ENCODE results near the gene MBOAT7. TPM values are rescaled to one million over a fixed set of nuclear protein-coding genes. Genes with fewer than 3 reads are reported as not detected.
A peak's percentile ranks its signal among the peaks of the same experiment; 100 is the strongest.

MBOAT7 gene
- total RNA-seq, 1 donor from 2014 or later: 9.5 TPM

DNA sequence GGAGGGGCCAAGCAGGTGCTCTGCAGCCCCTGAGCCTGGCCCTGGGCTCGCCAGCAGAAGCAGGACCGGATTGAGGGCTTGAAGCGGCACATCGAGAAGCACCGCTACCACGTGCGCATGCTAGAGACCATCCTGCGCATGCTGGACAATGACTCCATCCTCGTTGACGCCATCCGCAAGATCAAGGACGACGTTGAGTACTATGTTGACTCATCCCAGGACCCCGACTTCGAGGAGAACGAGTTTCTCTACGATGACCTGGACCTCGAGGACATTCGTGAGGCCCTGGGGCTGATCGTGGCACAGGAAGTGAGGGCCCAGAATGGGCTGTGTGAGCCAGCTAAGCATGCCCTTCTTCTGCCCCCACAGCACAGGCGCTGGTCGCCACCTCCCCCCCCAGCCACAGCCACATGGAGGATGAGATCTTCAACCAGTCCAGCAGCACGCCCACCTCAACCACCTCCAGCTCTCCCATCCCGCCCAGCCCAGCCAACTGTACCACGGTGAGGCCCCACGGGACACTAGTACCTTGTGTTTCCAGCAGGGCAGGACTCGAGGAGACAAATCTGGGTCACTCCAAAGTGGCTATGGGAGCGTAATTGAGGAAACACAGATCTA, 43.7 kb downstream of the MBOAT7 start:
- DNase-seq (ENCODE audit: low read depth in 2 of 2): no peak

- DNase-seq (ENCODE audit: low read depth in 2 of 2): no peak
These were observed 47.1 kb downstream of the MBOAT7 start for GRCh38 chr19:54142166-54142780.

DNA sequence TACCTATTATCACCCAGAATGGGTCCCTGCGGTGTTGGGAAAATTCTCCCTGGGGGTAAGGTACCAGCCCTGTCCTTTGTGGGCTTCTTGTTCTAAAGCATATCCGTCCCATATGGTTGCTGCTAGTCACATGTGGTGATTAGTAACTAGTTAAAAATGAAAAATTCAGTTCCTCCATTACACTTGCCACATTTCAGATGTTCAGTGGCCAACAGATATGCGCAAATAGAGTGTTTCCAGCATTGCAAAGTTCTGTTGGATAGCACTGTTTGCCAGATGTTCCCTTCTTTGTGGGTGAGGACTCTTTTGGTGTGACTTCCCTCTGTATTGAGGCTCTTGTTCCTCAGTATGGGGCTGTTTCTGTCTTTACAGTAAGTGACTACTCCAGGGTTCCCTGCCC, 48.0 kb downstream of the MBOAT7 start:
- no peak for DNase-seq (ENCODE audit: low read depth in 2 of 2)

DNA sequence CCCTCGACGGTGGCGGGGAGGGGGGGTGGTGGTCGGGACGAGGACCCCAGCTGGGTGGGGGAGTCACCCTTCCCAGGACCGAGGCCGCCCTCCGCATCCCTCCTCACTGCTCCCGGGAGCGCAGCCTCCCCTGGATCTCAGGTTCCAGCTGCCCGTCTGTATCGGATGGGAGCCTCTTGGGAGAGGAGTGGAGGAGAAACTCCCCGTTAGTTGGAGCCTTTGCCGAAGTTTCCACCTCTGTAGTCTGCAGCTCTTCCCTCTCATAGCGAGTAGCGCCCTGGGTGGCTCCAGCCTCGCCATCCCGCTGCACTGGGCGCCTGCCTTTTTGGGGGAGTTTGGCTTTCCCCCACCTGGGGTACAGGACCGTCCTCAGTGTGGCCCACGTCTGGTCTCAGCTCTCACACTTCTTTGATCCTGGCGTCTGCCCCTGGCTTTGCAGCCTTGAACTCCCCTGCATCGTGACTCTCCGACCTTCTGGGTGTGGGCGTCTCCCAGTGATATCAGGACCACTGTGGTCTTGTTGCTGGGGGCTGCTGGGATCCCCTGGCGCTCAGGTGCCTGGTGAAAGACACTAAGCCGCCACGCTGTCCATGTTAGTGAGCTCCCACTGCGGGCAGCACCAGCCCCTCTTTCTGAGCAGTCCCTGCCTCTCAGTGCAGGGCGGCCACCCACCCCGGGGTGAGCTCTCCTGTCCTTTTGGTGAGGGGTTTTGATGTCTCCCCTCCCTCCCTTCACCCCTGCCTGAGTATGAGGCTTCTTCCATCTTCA, 50.7 kb downstream of the MBOAT7 start:
- DNase-seq (ENCODE audit: low read depth in 2 of 2): no peak

DNA sequence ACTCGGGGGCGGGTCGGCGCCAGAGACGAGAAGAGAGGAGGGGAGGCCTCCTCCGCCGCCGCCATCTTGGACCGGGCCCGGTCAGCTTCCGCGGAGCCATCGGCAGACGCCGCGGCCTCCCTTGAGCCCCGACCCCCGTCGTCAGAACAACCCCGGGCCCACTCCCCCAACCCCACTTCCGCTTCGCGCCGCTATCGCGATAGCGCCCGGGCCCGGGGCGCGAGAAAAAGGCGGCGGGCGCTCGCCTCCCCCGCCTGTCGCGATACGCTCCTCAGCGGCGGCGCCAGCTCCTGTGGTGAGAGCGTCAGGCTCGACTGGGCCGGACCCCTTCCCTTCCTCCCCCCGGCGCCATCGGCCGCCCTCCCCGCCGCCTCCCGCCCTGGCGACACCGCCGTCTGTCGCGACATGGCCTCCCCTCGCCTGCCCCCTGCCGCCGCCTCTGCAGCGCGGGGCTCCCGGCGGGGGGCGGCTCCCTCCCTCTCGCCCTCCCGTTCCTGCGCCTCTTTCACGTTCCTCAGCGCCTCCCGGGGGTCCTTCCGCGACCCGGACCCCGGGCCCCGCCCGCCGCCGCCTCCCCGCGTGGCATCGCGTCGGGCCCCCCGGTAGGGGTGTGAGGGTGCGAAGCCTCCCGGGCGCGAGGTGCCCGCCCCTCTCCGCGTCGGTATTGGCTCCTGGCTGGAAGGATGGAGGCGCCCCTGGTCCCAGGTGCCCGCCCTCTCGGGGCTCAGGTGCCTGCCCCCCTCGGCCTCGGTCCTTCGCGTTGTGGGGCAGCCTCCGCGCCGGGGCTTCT, 51.5 kb downstream of the MBOAT7 start, which contains the start of gene CNOT3:
Gene CNOT3, plus strand, starts transcription at position 64 of the 790 bp plus-strand sequence. CDS start 5,217 bp downstream, outside the sequence.
- DNase-seq (ENCODE audit: low read depth in 2 of 2): peak; percentile 20 to 25

- DNase-seq (ENCODE audit: low read depth in 2 of 2): peak; percentile 100
These were observed 52.3 kb downstream of the MBOAT7 start for GRCh38 chr19:54136864-54137698.

DNA sequence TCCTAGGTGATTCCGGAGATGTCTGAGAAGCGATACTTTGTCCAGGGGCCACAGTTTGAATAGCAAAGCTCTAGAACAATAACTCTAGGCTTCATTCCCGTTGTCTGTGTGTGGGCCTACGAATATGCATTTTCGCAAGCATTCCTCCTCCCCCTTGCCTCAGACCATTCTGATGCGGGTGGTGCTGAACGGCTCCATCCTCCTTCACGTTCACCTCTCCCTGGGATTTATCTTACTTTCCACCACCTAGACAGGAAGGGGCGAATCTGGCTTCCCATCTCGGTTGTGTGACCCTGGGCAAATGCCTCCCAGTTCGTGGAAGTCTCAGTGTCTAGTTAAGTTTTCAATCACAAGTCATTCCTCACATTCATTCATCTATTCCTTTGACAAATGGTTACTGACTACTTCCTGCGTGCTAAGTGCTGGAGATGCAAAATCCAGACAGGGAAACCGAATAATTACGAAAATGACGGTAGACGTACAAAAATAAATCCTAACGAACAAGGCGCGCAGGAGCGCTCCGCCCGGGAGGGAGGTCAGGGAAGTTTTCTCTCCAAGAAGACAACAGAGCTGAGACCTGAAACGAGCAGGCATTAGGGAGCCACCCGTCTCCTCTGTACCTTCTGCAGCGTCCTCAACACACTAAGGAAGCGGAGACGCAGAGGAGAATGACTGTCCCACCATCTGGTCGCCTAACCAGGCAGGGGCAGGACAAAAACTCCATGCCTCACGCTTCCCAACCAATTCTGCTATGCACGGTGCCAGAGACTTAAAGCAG, 53.1 kb downstream of the MBOAT7 start:
- no peak for DNase-seq (ENCODE audit: low read depth in 2 of 2)

DNA sequence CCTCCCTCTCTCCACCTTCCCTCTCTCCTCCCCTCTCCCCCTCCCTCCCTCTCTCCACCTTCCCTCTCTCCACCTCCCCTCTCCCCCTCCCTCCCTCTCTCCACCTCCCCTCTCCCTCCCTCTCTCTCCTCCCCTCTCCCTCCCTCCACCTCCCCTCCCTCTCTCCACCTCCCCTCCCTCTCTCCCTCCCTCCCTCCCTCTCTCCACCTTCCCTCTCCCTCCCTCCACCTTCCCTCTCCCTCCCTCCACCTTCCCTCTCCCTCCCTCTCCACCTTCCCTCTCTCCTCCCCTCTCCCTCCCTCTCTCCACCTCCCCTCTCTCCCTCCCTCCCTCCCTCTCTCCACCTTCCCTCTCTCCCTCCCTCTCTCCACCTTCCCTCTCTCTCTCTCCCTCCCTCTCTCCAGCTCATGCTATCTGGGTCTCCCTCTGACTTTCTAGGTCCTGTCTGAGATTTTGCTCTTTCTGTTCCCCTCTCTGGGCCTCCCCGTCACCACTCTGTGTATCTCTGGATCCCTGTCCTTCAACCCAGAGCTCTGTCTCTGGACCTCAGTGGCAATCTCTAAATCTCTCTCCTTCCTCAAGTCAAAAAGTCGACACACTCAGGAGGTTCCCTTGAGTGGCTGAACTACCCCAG, 55.3 kb downstream of the MBOAT7 start:
- DNase-seq (ENCODE audit: low read depth in 2 of 2): no peak

GRCh38 chr19:54133312-54133956, 55.9 kb downstream of the MBOAT7 start:
- DNase-seq (ENCODE audit: low read depth in 2 of 2): peak in 1 of 2 donors; percentile 93

DNA sequence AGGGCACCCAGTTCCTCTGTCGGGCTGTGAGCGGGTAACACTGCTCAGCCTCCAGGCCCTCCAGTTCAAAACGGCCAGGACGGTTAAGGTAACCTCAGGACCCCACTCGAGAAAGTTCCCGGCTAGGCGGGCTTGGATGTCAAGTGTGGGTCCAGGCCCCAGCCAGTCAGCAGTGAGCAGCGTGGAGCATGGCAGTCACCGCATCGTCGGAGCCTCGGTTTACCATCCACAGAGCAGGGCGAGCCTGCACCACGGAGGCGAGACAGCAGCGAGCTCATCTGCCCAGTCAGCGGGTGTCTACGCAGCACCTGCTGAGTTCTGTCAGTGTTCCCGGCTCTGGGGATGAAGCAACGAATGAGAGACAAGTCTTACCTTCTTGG, 59.8 kb downstream of the MBOAT7 start:
- DNase-seq (ENCODE audit: low read depth in 2 of 2): no peak

GRCh38 chr19:54128796-54129616, 60.4 kb downstream of the MBOAT7 start:
- DNase-seq (ENCODE audit: low read depth in 2 of 2): no peak

DNA sequence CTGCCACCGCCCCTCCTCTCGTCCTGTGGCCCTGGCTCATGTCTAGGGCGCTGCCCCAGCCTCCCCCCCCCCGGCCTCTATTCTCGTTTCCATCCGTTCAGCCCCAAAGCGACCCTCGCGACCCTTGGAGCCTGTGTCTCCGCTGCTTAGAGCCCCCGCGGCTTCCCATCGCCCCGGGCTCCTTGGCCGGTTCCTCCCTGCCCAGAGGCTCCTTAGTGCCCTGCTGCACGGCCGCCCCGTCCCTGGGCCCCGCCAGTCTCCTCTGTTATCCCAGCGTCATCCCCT, 61.0 kb downstream of the MBOAT7 start:
- DNase-seq (ENCODE audit: low read depth in 2 of 2): no peak

DNA sequence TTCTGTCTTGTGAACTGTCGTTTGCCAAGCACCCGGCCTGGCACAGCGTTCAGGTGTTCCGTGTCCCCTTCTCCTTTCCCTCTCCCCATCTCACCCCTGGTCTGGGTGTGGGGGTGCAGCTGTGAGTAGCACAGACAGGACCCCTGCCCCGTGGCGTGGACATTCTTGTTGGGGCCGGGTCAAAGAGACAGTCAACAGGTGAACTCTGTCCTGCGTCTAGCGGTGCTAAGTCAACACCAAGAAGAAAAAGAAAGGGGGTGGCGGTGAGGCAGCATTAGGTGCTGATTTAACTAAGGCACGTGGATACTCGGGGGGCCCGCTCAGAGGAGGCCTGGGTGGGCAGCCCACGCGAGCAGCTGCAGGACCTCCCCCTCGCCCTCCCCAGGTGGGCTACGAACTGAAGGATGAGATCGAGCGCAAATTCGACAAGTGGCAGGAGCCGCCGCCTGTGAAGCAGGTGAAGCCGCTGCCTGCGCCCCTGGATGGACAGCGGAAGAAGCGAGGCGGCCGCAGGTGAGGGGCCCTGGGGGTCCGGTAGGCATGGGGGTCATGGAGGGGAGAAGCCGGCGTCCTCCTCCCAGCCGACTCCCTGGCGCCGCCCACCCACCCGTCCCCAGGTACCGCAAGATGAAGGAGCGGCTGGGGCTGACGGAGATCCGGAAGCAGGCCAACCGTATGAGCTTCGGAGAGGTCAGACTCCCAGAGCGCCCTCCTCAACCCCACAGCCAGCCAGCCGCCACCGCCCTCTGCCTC, 61.5 kb downstream of the MBOAT7 start:
- DNase-seq (ENCODE audit: low read depth in 2 of 2): no peak

DNA sequence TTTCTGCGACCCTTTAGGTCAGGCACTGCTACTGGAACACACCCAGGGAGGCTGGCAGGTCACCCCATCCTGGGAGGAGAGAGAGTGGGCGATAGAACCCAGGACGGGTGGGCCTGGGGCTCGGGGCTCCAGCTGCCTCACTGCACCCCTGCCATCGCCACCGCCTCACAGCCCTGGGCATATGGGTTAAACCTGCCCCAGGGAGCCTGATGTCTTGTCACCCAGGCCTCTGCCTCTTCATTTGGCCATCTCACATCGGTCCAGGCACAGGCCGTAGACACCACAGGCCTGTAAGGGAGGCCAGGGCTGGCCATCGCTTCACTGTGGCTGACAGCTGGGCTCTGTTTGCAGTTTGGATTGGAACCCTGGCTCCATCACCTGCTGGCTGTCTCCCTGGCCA, 63.7 kb downstream of the MBOAT7 start:
- no peak for DNase-seq (ENCODE audit: low read depth in 2 of 2)

GRCh38 chr19:54124393-54124792, 65.0 kb downstream of the MBOAT7 start:
- no peak for DNase-seq (ENCODE audit: low read depth in 2 of 2)

- DNase-seq (ENCODE audit: low read depth in 2 of 2): no peak
These were observed 65.7 kb downstream of the MBOAT7 start for GRCh38 chr19:54123682-54124081.

Data from lung microvascular endothelial cell (primary cell).